GM19463 (cell line): ENCODE results near the gene HSD17B2.

Source experiments
- ATAC-seq: cut with Tn5 transposase; IDR thresholded peaks from one replicate; pipeline ENCODE4 v1.9.1; 2021; ENCODE audit warnings: mild to moderate bottlenecking, moderate library complexity; ENCODE audit not compliant: unreplicated experiment

Gene HSD17B2

DNA sequence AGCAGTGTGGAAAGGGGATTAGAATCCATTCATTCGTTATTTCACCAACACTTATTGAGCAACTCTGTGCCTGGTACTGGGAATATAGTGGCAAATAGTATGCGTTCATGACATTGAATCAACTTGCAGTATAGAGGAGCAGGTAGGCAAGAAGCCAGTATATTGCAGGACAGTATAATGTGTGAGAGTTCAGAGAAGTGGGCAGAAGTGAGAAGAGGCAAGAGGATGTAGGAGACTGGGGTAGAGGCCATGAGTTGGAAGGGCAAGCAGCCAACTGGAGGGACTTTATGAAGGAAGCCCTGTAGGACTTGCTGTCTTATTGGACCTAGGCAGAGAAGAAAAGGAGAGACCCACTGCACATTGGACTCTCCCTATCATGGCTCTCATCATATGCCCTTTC is 12.3 kb downstream of the HSD17B2 start:
- ATAC-seq = no peak

- no peak for ATAC-seq
Measured at GRCh38 chr16:82047787-82048186, 12.7 kb downstream of the HSD17B2 start.

- ATAC-seq = no peak
Measured at GRCh38 chr16:82049484-82049883, 14.4 kb downstream of the HSD17B2 start.

DNA sequence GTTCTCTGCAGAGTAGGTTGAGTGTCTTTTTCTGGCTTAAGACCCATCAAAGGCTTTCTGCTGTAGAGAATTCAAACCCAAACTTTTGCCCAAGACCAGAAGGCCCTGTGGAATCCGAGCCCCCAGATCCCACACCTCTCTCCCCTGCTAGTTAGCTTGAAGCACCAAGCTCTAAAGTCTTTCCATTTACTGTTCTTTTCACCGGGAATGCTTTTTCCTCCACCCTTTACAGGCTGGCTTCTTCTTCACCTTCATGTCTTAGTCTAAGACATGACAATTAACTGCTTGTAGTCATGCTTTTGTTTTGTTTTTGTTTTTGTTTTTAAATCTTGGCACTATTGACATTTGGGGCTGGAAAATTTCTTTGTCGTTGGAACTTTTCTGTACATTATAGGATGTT is 15.5 kb downstream of the HSD17B2 start:
- ATAC-seq = no peak

DNA sequence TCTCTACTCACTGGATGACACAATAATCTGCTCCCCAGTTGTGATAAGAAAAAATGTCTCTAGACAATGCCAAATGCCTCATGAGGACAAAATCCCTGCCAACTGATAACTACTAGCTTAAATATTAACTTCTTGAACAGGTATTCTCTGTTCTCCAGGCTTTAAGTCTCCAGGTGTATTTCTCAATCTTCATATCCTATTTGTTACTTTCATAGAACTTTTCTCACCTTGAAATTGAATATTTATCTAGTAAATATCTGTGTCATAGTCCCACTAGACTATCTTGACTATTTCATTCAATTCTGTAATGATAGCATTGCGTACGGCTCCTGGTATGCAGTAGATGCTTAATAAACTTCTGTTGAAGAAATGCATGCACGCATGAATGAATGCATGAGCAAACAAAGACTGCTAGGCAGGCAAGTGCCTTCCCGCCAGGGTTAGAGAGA is 15.9 kb downstream of the HSD17B2 start:
- ATAC-seq = no peak

DNA sequence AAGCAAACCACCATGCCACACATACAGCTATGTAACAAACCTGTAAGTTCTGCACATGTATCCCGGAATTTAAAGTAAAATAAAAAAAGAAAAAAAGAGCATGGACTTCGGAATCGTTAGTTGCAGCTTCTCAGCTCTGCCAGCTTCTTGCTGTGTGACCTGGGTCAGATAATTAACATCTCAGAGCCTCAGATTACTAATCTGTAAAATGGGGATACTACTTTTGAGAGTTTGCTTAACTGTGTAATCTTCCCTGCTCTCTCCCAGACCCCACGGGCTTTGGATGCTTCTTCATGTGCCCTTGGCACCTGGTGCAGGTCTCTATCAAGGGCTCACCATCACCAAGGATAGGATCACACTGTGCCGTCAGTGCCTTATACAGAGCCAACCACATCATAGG is 16.6 kb downstream of the HSD17B2 start:
- ATAC-seq = no peak

GRCh38 chr16:82055117-82055516 is 20.1 kb downstream of the HSD17B2 start:
- ATAC-seq = no peak

GRCh38 chr16:82055728-82056549 is 20.9 kb downstream of the HSD17B2 start:
- no peak for ATAC-seq

GRCh38 chr16:82056550-82056896 is 21.5 kb downstream of the HSD17B2 start:
- no peak for ATAC-seq

DNA sequence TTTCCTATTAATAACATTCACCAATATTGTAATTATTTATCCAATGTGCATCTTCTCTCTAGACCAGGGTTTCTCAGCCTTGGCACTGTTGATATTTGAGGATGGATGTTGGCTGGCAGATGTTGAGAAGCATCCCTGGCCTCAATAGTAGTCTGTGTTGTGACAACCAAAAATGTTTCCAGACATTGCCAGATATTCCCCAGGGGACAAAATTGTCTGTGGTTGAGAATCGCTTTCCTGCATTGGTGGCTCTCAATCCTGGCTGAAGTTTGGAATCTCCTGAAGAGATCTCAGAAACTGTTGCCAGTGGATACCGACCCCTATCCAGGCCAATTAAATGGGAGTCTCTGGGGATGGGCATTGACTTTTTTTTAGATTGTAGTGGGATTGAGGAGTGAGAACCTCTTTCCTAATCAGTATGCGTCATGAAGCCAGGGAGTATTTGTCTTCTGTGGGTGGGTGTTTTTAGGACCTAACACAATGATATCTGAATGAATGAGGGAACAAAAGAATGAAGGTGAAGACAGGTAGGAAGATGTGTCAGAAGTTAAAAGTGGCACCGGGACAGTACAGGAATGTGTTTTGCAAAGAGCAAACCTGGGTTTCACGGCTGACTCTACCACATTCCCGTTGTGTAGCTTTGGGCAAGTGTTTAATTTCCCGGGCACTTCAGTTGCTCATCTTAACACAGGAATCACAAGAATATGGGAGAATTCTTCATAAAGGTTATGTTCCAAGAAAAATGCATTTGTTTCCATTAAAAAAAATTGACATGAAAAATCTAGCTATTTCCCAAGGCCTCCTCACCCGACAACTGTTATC is 24.3 kb downstream of the HSD17B2 start:
- ATAC-seq = no peak

DNA sequence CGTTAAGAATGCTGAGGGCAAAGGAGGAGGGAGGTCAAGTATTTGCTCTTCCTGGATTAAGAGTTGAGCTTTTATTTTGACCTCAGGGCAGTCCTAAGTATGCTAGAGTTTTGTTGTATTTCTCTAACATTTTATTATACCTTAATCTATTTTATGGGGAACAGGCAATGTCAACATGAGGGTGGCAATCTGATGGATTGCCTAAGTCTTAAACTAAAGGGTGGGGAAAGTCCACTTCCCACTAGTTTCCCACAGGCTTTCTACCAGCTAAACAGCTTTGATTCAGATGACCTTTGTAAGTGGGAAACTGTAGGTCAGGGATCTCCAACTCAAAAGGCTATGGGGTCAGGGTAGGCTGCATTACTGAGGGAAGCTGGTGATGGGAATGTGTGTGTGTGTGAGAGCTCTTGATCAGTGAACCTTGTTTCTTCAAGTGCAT is 24.9 kb downstream of the HSD17B2 start:
- ATAC-seq = no peak

- no peak for ATAC-seq
Measured at GRCh38 chr16:82061861-82062525, 26.9 kb downstream of the HSD17B2 start.

DNA sequence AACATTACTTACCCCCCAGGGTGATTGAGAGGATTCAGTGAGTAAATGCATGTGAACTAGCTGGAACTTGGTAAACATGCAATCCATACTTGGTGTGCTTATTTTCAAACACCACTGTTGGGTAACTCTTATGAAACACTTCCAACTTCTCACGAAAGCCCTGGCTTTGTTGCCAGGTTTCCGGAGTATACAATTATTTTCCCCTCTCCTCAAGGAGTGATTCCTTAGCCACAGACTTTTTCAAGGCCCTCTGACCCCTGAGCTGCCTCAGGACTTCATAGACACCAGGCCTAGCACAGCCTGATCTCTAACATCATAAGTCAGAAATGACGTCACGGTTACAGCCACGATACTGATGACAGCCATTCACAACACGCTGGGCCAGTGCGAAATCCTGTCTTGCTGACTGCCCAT is 27.6 kb downstream of the HSD17B2 start:
- ATAC-seq = no peak

GRCh38 chr16:82063456-82064082 is 28.5 kb downstream of the HSD17B2 start:
- ATAC-seq = no peak

- no peak for ATAC-seq
Measured at GRCh38 chr16:82067042-82067803, 32.2 kb downstream of the HSD17B2 start.

- no peak for ATAC-seq
Measured at GRCh38 chr16:82067804-82068325, 32.8 kb downstream of the HSD17B2 start.

DNA sequence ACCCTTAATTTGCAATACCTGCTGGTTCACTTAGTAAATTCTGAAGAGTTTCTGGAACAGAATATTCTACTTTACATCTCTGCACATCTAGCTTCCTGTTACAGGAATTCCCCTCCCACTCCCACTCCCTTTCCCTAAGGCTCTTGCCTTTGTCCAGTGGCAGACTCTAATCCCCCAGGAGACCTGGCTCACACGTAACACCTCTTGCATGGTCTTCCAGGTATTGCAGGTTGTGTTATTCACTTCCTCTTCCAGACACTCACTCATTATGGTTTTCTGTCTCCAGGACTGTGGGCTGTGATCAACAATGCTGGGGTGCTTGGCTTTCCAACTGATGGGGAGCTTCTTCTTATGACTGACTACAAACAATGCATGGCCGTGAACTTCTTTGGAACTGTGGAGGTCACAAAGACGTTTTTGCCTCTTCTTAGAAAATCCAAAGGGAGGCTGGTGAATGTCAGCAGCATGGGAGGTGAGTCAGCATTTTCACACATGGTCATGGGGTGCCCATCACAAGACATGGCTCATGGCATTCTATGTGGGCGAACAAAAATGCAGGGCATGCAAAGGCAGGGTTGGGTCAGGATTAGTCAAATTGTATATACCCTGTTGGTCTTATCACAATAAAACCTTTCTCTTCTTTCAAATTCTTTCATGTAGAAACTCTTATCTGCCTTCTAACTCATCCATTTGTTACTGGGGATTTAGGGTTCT is 35.8 kb downstream of the HSD17B2 start:
- no peak for ATAC-seq

DNA sequence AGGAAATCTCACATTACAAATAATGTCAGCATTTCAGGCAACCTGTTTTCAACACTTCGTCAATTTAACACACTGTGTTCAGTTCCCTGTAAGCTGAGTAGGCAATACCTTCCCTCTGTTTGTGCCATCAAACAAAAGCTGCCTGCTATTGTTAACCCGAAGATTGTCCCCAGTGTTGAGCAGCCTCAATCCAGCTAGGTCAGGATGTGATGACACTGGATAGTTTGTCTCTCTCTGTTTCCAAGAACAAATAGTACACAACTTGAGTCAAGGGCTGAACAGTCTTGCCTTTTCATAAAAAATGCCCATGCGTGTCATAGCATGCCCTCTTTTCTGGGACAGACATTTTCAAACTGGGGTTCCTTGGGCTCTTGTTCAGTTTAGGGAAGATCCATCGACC is 36.4 kb downstream of the HSD17B2 start:
- no peak for ATAC-seq

- ATAC-seq = no peak
Measured at GRCh38 chr16:82072313-82072712, 37.3 kb downstream of the HSD17B2 start.
